Occipital lobe (tissue), 2 donors: Measurements from ENCODE around the gene AQP12B. TPM values are rescaled to one million over a fixed set of nuclear protein-coding genes. Genes with fewer than 3 reads are reported as not detected.
"Not testable (repeated sequence)": the region's sequence is repeated elsewhere in the genome, so short reads cannot be mapped to it uniquely, and the experiment has no call there.

Experiments
- DNase-seq: peaks from one replicate; lab custom pipeline; 2025; lab: John Stamatoyannopoulos, UW
- total RNA-seq: library from RNA; depleted of rRNA; stranded (reverse); fragments of >200 nt; gene quantifications from one replicate; pipeline ENCODE4 v1.2.3, GENCODE V29; 2014

The AQP12B gene
- total RNA-seq, 1 donor from 2014 or later: not detected

- DNase-seq: no peak
Observed at GRCh38 chr2:240701091-240701735, 18.5 kb upstream of the AQP12B start.

DNA sequence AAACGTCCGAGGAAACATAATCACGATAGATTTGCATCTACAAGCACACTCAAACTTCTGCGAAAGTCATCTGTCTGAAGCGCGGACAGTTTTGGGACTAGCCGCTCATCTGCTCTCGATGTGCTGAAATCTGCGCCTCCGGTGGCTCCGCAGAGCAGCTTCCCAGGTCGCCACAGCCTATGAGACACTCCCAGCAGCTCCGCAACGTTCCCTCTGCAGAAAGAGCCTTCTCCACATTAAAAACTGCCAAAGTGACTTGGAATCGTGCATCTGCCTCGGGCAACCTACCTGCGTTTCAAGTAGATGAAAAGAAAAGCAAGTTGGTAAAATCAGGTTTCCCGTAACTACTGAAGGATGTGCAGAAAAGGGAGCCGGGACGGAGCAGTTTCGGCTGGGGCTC is 17.9 kb upstream of the AQP12B start:
- DNase-seq: not testable (repeated sequence)

GRCh38 chr2:240699835-240700234 is 17.1 kb upstream of the AQP12B start:
- not testable (repeated sequence) for DNase-seq

DNA sequence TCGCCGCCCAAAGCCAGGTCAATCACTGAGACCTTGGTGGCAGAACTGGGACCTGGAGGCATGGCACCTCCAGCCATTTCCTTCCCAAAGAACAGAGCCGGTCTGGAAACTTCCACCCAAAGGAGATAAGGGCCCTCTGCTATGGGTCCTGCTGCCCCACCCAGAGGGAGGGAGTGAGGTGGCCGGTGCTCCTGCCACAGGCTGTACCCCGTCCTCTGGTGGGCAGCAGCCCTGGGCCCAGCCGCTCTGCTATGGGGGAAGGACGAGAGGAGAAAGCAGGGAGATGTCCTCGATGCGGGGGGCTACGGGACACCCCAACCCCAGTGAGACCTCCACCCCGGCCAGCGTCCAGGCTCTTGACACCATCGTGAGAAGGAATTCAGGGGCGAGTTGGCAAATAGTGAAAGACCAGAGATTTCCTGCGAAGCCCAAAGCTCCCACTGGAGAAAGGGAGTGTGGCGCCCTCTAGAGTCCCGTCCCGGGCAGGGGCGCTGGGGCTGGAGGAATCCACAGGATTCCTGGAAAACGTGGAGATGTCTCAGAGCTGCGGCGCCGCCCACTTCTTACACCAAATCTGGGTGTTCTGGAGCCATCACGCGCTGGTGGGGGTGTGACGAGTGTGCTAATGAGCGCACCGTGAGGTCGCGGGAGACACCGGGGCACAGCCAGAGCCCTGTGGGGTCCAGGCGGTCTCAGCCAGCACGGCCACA is 16.3 kb upstream of the AQP12B start:
- DNase-seq: not testable (repeated sequence)

GRCh38 chr2:240696469-240696868 is 13.8 kb upstream of the AQP12B start:
- not testable (repeated sequence) for DNase-seq

- DNase-seq: not testable (repeated sequence)
Observed at GRCh38 chr2:240695593-240695992, 12.9 kb upstream of the AQP12B start.

GRCh38 chr2:240694304-240694703 is 11.6 kb upstream of the AQP12B start:
- DNase-seq: not testable (repeated sequence)

- not testable (repeated sequence) for DNase-seq
Observed at GRCh38 chr2:240692583-240693561, 10.2 kb upstream of the AQP12B start.

DNA sequence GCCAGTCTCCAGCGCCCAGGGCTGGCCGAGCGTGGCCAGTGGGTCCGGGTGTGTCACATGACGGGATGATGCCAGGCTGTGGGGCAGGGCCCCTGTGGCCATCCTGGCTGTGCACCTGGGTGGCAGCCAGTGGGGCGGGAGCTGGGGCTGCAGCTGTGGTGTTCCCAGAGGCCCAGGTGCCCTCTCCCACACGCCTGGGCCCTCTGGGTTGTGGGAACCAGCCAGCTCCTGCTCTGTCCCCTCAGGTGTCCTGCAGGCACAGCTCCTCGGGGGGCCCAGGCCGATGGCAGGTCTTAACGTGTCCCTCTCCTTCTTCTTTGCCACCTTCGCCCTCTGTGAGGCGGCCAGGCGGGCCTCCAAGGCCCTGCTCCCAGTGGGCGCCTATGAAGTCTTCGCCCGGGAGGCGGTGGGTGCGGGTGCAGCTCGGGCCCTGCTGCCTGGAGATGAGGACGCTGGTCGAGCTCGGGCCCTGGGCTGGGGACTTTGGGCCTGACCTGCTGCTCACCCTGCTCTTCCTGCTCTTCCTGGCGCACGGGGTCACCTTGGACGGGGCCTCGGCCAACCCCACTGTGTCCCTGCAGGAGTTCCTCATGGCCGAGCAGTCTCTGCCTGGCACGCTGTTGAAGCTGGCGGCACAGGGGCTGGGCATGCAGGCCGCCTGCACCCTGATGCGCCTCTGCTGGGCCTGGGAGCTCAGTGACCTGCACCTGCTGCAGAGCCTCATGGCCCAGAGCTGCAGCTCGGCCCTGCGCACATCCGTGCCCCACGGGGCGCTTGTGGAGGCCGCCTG is 9.1 kb upstream of the AQP12B start, which contains the start of gene AQP12A:
TSS of gene AQP12A (plus strand) at position 236 of the 790 bp plus-strand sequence. CDS start at position 284, 48 bp downstream.
- DNase-seq: not testable (repeated sequence)

DNA sequence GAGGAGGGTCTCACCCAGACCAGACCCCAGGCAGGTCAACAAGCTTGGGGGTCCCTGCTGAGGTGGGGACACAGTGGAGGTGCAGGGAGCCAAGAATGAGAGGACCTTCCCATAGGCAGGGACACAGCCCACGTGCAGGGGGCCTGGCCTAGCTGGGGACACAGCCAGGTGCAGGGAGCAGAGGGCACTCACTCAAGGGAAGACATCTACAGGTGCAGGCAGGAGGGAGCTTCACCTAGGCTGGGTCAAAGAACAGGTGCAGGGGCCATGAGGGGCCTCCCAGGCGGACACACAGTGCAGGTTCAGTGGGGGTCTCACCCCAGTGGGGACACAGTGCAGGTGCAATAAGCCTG is 8.4 kb upstream of the AQP12B start:
- DNase-seq: not testable (repeated sequence)

DNA sequence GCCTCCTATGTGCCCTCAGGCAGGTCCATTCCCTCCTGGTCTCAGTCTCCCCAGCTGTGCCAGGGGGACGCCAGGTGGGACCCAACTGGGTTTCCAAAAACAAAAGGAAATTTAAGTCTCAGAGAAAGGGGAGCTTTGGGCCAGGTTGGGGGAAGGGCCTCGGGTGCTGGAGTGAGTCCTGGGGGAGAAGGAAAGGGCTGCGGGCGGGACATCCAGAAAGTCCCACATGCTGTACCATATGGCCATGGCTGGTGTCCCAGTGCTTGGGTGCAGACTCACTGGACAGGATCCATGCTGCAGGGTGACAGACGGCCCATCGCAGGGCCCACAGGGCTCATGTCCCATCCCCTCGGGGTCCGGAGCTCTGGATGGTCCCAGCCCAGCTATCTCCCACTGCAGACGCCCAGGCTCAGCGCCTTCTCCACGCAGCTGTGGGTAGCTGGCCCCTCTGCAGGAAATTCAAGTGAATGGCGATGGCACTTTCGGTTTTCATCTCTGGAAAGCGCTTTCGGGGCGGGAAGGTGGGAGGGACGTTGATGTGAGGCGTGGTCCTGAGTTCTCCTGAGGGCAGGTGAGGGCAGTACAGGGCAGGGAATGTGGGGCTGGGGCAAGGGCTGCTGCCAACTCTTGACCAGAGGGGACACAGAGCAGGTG is 7.9 kb upstream of the AQP12B start:
- not testable (repeated sequence) for DNase-seq

GRCh38 chr2:240689975-240690374 is 7.3 kb upstream of the AQP12B start:
- DNase-seq: no peak

- DNase-seq: no peak
Observed at GRCh38 chr2:240688553-240688919, 5.9 kb upstream of the AQP12B start.

- no peak for DNase-seq
Observed at GRCh38 chr2:240687741-240688552, 5.3 kb upstream of the AQP12B start.

DNA sequence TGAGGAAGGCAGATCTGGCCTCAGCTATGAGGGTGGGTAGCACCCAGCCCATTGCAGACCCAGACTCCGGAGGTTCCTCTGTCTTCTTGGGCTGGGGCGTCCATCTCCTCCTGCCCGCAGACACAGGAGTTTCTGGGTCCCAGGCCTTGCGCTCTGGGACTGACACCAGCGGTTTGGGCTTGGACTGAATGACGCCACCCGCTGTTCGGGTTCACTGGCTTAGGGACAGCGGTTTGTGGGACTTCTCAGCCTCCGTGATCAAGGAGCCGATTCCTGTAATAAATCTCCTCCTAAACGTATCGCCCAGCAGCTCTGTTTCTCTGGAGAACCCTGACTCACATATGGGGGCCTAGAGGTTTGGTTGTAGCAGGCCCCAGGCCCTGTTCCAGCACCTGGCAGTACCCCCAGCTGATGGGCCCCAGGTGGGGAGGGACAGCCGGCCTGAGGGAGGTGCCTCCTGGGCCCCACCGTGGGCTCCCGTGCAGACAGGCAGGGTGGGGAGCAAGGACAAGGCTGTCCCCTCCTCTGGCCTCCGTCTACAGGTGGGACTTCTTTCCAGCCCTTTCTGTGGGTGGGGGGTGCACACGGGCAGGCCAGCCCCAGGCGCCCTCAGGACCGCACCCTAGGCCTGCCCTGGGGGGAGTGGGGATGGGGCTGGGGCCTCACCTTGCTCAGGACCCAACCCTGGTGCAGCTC is 4.5 kb upstream of the AQP12B start:
- DNase-seq: no peak

DNA sequence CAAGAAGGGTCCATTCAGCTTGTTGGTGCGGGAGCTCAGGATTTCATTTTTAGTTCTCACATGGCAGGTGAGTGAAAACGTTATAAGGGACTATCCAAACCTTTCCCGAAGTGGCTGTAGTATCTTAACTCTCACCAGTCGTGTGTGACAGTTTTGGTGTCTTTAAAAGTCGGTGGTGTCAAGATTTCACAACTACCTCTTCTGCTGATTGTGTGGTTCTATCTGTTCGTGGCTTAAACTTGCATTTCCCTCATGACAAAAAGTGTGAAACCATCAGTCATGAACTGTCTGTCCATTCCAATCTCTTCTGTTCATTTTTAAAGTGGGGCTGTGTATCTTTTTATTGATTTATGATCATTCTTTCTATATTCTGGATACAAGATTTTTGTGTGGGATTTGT is 3.8 kb upstream of the AQP12B start:
- no peak for DNase-seq

DNA sequence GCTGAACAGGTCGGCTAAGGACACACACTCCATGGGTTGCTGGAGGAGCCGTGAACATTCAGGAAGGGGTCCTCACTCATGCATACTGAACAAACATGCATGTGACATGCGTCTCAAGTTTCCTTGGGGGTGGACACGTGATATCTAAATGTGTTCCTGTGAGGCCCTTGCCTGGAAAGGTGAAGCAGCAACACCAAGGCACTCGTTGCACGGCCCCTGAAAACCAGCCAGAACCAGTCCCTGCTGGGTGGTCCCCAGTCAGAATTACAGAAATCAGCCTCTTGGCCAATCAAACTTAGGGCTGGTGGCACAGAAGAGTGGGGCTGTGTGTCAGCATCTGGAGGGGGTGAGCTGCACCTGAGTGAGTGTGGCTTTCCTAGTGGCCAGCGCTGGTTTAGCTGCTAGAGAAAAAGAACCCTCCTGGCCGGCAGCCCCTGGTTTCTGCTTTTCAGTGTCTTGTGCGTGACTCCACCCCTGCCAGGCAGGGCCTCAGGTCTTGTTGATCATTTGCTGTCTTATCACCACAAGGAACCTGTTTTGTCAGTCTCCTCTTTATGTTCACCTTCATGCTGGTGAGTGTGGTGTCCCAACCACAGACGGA is 3.2 kb upstream of the AQP12B start:
- DNase-seq: no peak

DNA sequence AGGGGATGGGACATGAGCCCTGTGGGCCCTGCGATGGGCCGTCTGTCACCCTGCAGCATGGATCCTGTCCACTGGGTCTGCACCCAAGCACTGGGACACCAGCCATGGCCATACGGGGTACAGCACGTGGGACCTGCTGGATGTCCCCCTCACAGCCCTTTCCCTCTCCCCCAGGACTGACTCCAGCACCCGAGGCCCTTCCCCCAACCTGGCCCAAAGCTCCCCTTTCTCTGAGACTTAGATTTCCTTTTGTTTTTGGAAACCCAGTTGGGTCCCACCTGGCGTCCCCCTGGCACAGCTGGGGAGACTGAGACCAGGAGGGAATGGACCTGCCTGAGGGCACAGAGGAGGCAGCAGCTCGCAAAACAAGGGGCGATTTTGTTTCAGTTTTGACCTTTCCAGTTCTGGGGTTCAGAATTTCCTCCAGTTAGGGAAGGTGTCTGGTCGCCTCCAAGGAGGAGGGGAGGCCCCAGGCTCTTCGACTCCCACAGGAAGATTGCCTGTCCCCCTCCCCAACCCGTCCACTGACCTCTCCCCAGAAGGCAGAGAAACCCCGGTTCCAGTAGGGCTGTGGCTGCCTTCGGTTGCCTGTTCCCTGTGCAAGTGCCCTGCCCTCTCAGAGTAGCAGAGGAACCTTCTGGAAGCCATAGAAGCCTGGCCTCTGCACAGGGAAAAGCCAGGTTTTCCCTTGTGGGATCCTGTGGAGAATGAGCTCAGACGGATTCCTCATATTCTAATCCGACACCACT is 1.5 kb upstream of the AQP12B start:
- not testable (repeated sequence) for DNase-seq
